Testis (tissue), 3 donors: ENCODE results near the gene UNC5B. TPM values are rescaled to one million over a fixed set of nuclear protein-coding genes. Genes with fewer than 3 reads are reported as not detected.
"Not testable (repeated sequence)": the region's sequence is repeated elsewhere in the genome, so short reads cannot be mapped to it uniquely, and the experiment has no call there.

Source experiments
- DNase-seq: peaks from one replicate; pipeline ENCODE4 v3.0.0-alpha.2; 2019
- H3K27ac ChIP-seq, 2 donors: fragments of 200-600 bp; sonication (generic); one replicate each; pipeline ENCODE4 v1.5.1; 2019
- H3K27me3 ChIP-seq: fragments of 200-600 bp; sonication (generic); one replicate; pipeline ENCODE4 v1.5.1; 2019
- H3K36me3 ChIP-seq: fragments of 200-600 bp; sonication (generic); one replicate; pipeline ENCODE4 v1.5.1; 2017; ENCODE audit warnings: low read depth; ENCODE audit errors: missing control alignments
- H3K4me1 ChIP-seq: fragments of 200-600 bp; sonication (generic); one replicate; pipeline ENCODE4 v1.5.1; 2019
- H3K4me3 ChIP-seq, 2 donors: fragments of 200-600 bp; sonication (generic); one replicate each; pipeline ENCODE4 v1.5.1; 2017 to 2019
- H3K9me3 ChIP-seq: fragments of 200-600 bp; sonication (generic); one replicate; pipeline ENCODE4 v1.5.1; 2017
- POLR2A ChIP-seq: fragments of 450-650 bp; IDR thresholded peaks from one replicate; pipeline ENCODE4 v1.6.1; 2017; ENCODE audit warnings: antibody characterized with exemption, mild to moderate bottlenecking, moderate library complexity
- WGBS, 2 donors: methylation state at CpG; one replicate each; pipeline ENCODE4 v1.1.5; 2018; 5-methylcytosine and 5-hydroxymethylcytosine counted together
- intact Hi-C: fragments of 100-400 bp; cut with DNase I; formaldehyde crosslinking; loops from one replicate; pipeline ENCODE4 v1.15.1; 2023; ENCODE audit warnings: low total_unique reads
- polyA plus RNA-seq: library from polyadenylated mRNA; stranded (reverse); fragments of 350-450 nt; fragmentation: Illumina TruSeq; extraction: RNeasy Lipid Tissue Mini Kit (QIAGEN cat#74804); gene quantifications from one replicate; pipeline ENCODE4 v1.2.3, GENCODE V29; 2014; ENCODE audit warnings: low read depth, low replicate concordance; ENCODE audit not compliant: insufficient read depth
- total RNA-seq, 2 donors: library from RNA; depleted of rRNA; stranded (reverse); fragments of >200 nt; gene quantifications; one replicate each; pipeline ENCODE4 v1.2.3, GENCODE V29; 2016
- TF ChIP-seq, protein P1 (sequence below), 3 experiments: fragments of 450-650 bp in 2 of 3; fragments of 200-600 bp in 1 of 3; sonication (generic) in 1 of 3; IDR thresholded peaks; one replicate each; pipeline ENCODE4 v1.5.1; 2016 to 2019; ENCODE audit warnings: antibody characterized with exemption in 3 of 3, mild to moderate bottlenecking in 2 of 3, moderate library complexity in 1 of 3

UNC5B gene
- total and polyA plus RNA-seq, 3 donors from 2014 or later: 14.8 to 44.4 (median 24.4) TPM

GRCh38 chr10:71294091-71294561 lies 81.8 kb downstream of the UNC5B start:
- no peak overlapping the region for H3K27ac ChIP-seq
- no peak for DNase-seq
- intact Hi-C loops: no loop called here

DNA sequence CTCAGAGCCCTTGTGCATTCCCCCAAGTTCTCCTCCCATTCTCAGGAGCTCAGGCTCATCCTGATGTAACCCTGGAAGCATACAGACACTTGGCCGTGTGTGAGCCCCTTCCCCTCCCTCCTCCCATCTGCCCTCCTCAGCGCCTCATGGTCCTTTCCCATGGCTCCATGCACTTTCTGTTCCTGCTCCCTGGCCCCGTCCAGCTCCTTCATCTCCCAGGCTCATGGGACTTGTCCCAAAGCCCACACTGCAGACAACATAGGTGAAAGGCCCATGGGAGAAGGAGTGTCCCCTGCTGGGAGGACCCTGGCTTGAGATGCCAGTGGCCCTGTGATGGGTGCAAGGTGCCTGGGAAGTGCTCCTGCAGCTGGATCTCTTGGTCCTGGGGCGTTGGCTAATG lies 82.5 kb downstream of the UNC5B start:
- peaks cover 23% of the 10 kb centered on the region for H3K4me1 ChIP-seq
- TF ChIP-seq, protein P1, sequence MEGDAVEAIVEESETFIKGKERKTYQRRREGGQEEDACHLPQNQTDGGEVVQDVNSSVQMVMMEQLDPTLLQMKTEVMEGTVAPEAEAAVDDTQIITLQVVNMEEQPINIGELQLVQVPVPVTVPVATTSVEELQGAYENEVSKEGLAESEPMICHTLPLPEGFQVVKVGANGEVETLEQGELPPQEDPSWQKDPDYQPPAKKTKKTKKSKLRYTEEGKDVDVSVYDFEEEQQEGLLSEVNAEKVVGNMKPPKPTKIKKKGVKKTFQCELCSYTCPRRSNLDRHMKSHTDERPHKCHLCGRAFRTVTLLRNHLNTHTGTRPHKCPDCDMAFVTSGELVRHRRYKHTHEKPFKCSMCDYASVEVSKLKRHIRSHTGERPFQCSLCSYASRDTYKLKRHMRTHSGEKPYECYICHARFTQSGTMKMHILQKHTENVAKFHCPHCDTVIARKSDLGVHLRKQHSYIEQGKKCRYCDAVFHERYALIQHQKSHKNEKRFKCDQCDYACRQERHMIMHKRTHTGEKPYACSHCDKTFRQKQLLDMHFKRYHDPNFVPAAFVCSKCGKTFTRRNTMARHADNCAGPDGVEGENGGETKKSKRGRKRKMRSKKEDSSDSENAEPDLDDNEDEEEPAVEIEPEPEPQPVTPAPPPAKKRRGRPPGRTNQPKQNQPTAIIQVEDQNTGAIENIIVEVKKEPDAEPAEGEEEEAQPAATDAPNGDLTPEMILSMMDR (IDR thresholded peaks at IDR 0.05): no peak
- TF ChIP-seq POLR2A: no peak
- H3K9me3 ChIP-seq: no peaks in the 10 kb centered on the region
- H3K27ac ChIP-seq: no peak overlapping the region
- intact Hi-C loops: no loop called here
- no peaks in the 10 kb centered on the region for H3K27me3 ChIP-seq
- 92 to 98% methylated on average over 4 of the region's 4 CpGs for WGBS, 2 donors
- H3K4me3 ChIP-seq: no peak overlapping the region
- DNase-seq: no peak
- no peaks in the 10 kb centered on the region for H3K36me3 ChIP-seq

More at GRCh38 chr10:71294091-71294561, 81.8 kb downstream of the UNC5B start:
- Histone ChIP-seq H3K9me3 (no peaks in the 10 kb centered on the region), H3K4me1 (peaks cover 23% of the 10 kb centered on the region), H3K36me3 (no peaks in the 10 kb centered on the region), H3K27me3 (no peaks in the 10 kb centered on the region), H3K4me3 (no peak overlapping the region)
- 79 to 82% methylated on average over 6 of the region's 6 CpGs for WGBS, 2 donors
- TF ChIP-seq, protein P1 (IDR thresholded peaks at IDR 0.05): no peak
- TF ChIP-seq POLR2A: no peak

- no peak for DNase-seq
- 90 to 94% methylated on average over 7 to 9 of the region's 9 CpGs for WGBS, 2 donors
- intact Hi-C loops: no loop called here
- H3K4me3 ChIP-seq: no peak overlapping the region
- peaks cover 16% of the 10 kb centered on the region for H3K4me1 ChIP-seq
- no peaks in the 10 kb centered on the region for H3K27me3 ChIP-seq
- no peaks in the 10 kb centered on the region for H3K9me3 ChIP-seq
- H3K27ac ChIP-seq: no peak overlapping the region
- H3K36me3 ChIP-seq: no peaks in the 10 kb centered on the region
- no peak for TF ChIP-seq POLR2A
- TF ChIP-seq, protein P1 (IDR thresholded peaks at IDR 0.05): no peak
These were observed 83.3 kb downstream of the UNC5B start for GRCh38 chr10:71295641-71296040.

DNA sequence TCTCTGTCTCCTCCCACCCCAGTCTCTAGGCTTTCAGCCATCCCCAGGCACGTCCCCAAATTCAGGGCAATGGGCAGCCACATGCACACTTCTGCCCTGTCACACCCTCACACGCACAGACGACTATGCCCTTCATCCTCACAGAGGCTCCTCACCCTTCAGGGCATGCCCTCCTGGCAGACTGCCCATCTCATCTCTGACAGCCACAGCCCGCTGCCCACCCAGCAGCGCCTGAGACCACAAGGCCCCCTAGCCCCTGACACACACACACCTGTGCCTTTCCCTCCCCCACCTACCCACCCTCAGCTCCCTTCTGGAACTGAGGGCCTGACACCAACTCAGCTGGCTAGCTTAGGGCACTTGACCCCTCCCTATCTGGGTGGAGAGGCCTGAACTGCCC lies 83.7 kb downstream of the UNC5B start:
- Histone ChIP-seq H3K27me3 (no peaks in the 10 kb centered on the region), H3K9me3 (no peaks in the 10 kb centered on the region), H3K27ac (no peak overlapping the region), H3K4me3 (no peak overlapping the region), H3K4me1 (peaks cover 14% of the 10 kb centered on the region), H3K36me3 (no peaks in the 10 kb centered on the region)
- no peak for TF ChIP-seq POLR2A
- TF ChIP-seq, protein P1 (IDR thresholded peaks at IDR 0.05): no peak
- WGBS, 2 donors: 69 to 78% methylated on average over 5 of the region's 5 CpGs
- intact Hi-C loops: no loop called here
- DNase-seq: no peak

GRCh38 chr10:71296811-71297210 lies 84.4 kb downstream of the UNC5B start:
- not testable (repeated sequence) for H3K27me3 ChIP-seq

More at GRCh38 chr10:71296811-71297210, 84.4 kb downstream of the UNC5B start:
- intact Hi-C loops, H3K9me3 ChIP-seq, H3K4me3 ChIP-seq, DNase-seq, H3K36me3 ChIP-seq, H3K27ac ChIP-seq: not testable (repeated sequence)
- WGBS, 2 donors: 85 to 94% methylated on average over 13 of the region's 13 CpGs
- H3K4me1 ChIP-seq: peaks cover 14% of the 10 kb centered on the region
